ENCODE results near the gene B4GALT2. TPM values are rescaled to one million over a fixed set of nuclear protein-coding genes. Genes with fewer than 3 reads are reported as not detected.

The B4GALT2 gene
- total RNA-seq, 4 donors from 2014 or later, result 22.3 to 30.3 (median 24.7) TPM

GRCh38 chr1:43969416-43969745 lies 9.6 kb upstream of the B4GALT2 start:
- DNase-seq, result no peak
- intact Hi-C loops (cut with DNase I), result no loop called here
- H3K4me1 ChIP-seq, result peaks cover 12 to 17% of the 10 kb centered on the region in 2 donors
- H3K27ac ChIP-seq, result no peak overlapping the region
- no peaks in the 10 kb centered on the region for H3K27me3 ChIP-seq
- WGBS, 2 donors, result 46 to 56% methylated on average over 7 of the region's 7 CpGs
- TF ChIP-seq CTCF (IDR thresholded peaks at IDR 0.05) (no peak), POLR2A (IDR thresholded peaks at IDR 0.05) (no peak)
- no peak overlapping the region for H3K4me3 ChIP-seq (replicated peaks in 1 of 3)
- peaks cover 0 to 4% of the 10 kb centered on the region in 2 donors for H3K36me3 ChIP-seq
- no peaks in the 10 kb centered on the region for H3K9me3 ChIP-seq

GRCh38 chr1:43969746-43970466 lies 9.1 kb upstream of the B4GALT2 start, which contains the start of gene DPH2:
TSS of gene DPH2 (plus strand) at chr1:43970010. CDS start at chr1:43970176, 166 bp downstream.
- peak in 2 of 6 experiments; percentile 14 to 43 for TF ChIP-seq CTCF (IDR thresholded peaks at IDR 0.05)
- peak in 1 of 2 donors; percentile 28 for TF ChIP-seq POLR2A (IDR thresholded peaks at IDR 0.05)
- H3K27ac ChIP-seq, result no peak within 1 kb of the TSS
- 2% methylated on average over 42 of the region's 47 CpGs for WGBS, 2 donors

GRCh38 chr1:43970502-43970901 lies 8.5 kb upstream of the B4GALT2 start:
- Histone ChIP-seq H3K4me1 (peaks cover 14 to 19% of the 10 kb centered on the region in 2 donors), H3K4me3 (replicated peaks in 1 of 3) (peak overlapping the region; percentile 66 to 88 (median 79)), H3K27ac (no peak overlapping the region), H3K36me3 (peaks cover 0 to 4% of the 10 kb centered on the region in 2 donors), H3K9me3 (no peaks in the 10 kb centered on the region), H3K27me3 (no peaks in the 10 kb centered on the region)
- no peak for DNase-seq
- intact Hi-C loops (cut with DNase I), result no loop called here
- 54 to 57% methylated on average over 5 of the region's 5 CpGs for WGBS, 2 donors
- TF ChIP-seq POLR2A (IDR thresholded peaks at IDR 0.05), result no peak

More at GRCh38 chr1:43969746-43970466, 9.1 kb upstream of the B4GALT2 start, which contains the start of gene DPH2:
- intact Hi-C loops (cut with DNase I), result no loop called here
- Histone ChIP-seq H3K4me3 (replicated peaks in 1 of 3) (peak within 1 kb of the TSS; percentile 66 to 88 (median 79)), H3K36me3 (peaks cover 0 to 4% of the 10 kb centered on the region in 2 donors), H3K9me3 (no peaks in the 10 kb centered on the region), H3K4me1 (peaks cover 12 to 17% of the 10 kb centered on the region in 2 donors), H3K27me3 (no peaks in the 10 kb centered on the region)
- peak; percentile 99 for DNase-seq

GRCh38 chr1:43970911-43971310 lies 8.1 kb upstream of the B4GALT2 start:
- H3K27ac ChIP-seq, result no peak overlapping the region
- 92 to 95% methylated on average over 9 of the region's 9 CpGs for WGBS, 2 donors
- no peak for TF ChIP-seq CTCF (IDR thresholded peaks at IDR 0.05)
- TF ChIP-seq POLR2A (IDR thresholded peaks at IDR 0.05), result no peak
- no peak overlapping the region for H3K4me3 ChIP-seq (replicated peaks in 1 of 3)
- DNase-seq, result no peak
- H3K27me3 ChIP-seq, result no peaks in the 10 kb centered on the region
- H3K36me3 ChIP-seq, result peaks cover 0 to 4% of the 10 kb centered on the region in 2 donors
- intact Hi-C loops (cut with DNase I), result no loop called here
- no peaks in the 10 kb centered on the region for H3K9me3 ChIP-seq
- peaks cover 18 to 23% of the 10 kb centered on the region in 2 donors for H3K4me1 ChIP-seq

- TF ChIP-seq CTCF (IDR thresholded peaks at IDR 0.05) (no peak), POLR2A (IDR thresholded peaks at IDR 0.05) (no peak)
- no peaks in the 10 kb centered on the region for H3K9me3 ChIP-seq
These were observed 7.6 kb upstream of the B4GALT2 start for GRCh38 chr1:43971336-43971980.

More at GRCh38 chr1:43971336-43971980, 7.6 kb upstream of the B4GALT2 start:
- WGBS, 2 donors, result 96 to 99% methylated on average over 7 to 17 of the region's 17 CpGs
- H3K4me1 ChIP-seq, result peaks cover 23 to 28% of the 10 kb centered on the region in 2 donors
- H3K27me3 ChIP-seq, result no peaks in the 10 kb centered on the region
- intact Hi-C loops (cut with DNase I), result no loop called here
- no peak overlapping the region for H3K4me3 ChIP-seq (replicated peaks in 1 of 3)
- peaks cover 2 to 4% of the 10 kb centered on the region in 2 donors for H3K36me3 ChIP-seq
- H3K27ac ChIP-seq, result no peak overlapping the region
- no peak for DNase-seq
